ENCODE data around the gene TMUB2. TPM values are rescaled to one million over a fixed set of nuclear protein-coding genes. Genes with fewer than 3 reads are reported as not detected.

TMUB2 gene
- total RNA-seq, 1 donor from 2014 or later, result 39.5 TPM

DNA sequence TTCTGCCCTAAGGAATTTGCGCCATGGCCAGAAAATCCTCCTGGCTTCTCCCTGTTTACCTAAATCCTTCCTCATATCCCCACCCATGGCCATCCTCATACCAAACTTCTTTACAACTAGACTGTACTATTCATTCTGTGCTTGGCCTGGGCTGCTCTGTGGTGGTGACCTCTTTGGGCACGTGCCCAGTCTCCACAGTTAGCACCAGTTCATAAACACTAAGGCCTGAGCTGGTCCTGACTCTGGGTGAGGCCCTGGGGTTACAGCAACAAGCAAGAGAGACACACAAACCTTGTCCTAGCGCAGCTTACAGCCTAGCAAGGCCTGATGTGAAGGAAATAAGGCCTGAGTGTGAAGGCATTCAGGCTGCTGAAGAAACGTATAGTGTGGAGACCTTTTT is 16.0 kb downstream of the TMUB2 start:
- TF ChIP-seq, protein P1, sequence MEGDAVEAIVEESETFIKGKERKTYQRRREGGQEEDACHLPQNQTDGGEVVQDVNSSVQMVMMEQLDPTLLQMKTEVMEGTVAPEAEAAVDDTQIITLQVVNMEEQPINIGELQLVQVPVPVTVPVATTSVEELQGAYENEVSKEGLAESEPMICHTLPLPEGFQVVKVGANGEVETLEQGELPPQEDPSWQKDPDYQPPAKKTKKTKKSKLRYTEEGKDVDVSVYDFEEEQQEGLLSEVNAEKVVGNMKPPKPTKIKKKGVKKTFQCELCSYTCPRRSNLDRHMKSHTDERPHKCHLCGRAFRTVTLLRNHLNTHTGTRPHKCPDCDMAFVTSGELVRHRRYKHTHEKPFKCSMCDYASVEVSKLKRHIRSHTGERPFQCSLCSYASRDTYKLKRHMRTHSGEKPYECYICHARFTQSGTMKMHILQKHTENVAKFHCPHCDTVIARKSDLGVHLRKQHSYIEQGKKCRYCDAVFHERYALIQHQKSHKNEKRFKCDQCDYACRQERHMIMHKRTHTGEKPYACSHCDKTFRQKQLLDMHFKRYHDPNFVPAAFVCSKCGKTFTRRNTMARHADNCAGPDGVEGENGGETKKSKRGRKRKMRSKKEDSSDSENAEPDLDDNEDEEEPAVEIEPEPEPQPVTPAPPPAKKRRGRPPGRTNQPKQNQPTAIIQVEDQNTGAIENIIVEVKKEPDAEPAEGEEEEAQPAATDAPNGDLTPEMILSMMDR (conservative IDR thresholded peaks at IDR 0.05), result no peak
- no peak for DNase-seq (ENCODE audit: extremely low spot score, unreplicated experiment)
- H3K27me3 Mint-ChIP-seq, result no peaks in the 10 kb centered on the region
- peaks cover 2% of the 10 kb centered on the region for H3K36me3 Mint-ChIP-seq
- H3K4me1 Mint-ChIP-seq (ENCODE audit: unreplicated experiment), result peaks cover 19% of the 10 kb centered on the region
- H3K9me3 Mint-ChIP-seq, result no peaks in the 10 kb centered on the region
- peak overlapping the region; percentile 35 for H3K4me3 Mint-ChIP-seq
- H3K27ac Mint-ChIP-seq, result peak overlapping the region; percentile 14

DNA sequence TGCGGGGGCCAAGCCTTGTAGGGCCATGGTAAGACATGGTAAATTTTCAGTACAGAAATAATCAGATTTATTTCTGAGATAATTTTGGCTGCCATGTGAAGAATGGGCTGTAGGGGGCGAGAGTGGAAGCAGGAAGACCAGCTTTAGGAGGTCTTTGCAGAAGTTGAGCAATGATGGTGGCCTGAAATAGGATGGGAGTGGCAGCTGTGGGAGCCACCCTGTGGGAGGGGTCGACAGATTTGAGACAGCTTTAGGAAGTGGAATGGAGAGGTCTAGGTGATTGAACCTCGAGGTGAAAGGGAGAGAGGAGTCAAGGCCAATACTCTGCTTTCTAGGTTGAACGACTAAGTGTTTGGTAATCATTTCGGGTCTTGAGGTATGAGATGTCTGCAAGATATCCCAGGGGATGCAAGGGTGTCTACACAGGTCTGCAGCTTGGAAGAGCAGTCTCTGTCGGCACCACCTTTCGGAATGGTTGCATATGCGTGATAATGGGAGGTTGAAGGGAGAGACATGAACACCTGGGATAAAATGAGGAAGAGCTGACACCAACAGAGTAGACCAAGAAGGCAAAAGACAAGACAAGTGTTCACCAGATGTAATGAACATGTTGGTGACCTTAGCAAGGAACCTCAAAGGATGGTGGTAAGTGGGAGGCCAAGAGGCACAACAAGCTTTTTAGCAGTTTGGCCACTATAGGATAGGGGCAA is 17.1 kb downstream of the TMUB2 start:
- TF ChIP-seq, protein P1 (conservative IDR thresholded peaks at IDR 0.05), result peak; percentile 80
- H3K9me3 Mint-ChIP-seq, result no peaks in the 10 kb centered on the region
- peaks cover 12% of the 10 kb centered on the region for H3K4me1 Mint-ChIP-seq (ENCODE audit: unreplicated experiment)
- no peak for DNase-seq (ENCODE audit: extremely low spot score, unreplicated experiment)
- peak overlapping the region; percentile 10 for H3K27ac Mint-ChIP-seq
- H3K27me3 Mint-ChIP-seq, result no peaks in the 10 kb centered on the region
- H3K4me3 Mint-ChIP-seq, result peak overlapping the region; percentile 46
- peaks cover 8% of the 10 kb centered on the region for H3K36me3 Mint-ChIP-seq

GRCh38 chr17:44204441-44204882 is 17.7 kb downstream of the TMUB2 start:
- TF ChIP-seq, protein P1 (conservative IDR thresholded peaks at IDR 0.05), result no peak
- DNase-seq (ENCODE audit: extremely low spot score, unreplicated experiment), result no peak
- Mint-ChIP-seq H3K27ac (no peak overlapping the region), H3K36me3 (peaks cover 8% of the 10 kb centered on the region), H3K27me3 (no peaks in the 10 kb centered on the region), H3K4me1 (ENCODE audit: unreplicated experiment) (peaks cover 12% of the 10 kb centered on the region), H3K4me3 (no peak overlapping the region), H3K9me3 (no peaks in the 10 kb centered on the region)

- TF ChIP-seq, protein P1 (conservative IDR thresholded peaks at IDR 0.05), result peak; percentile 27
- Mint-ChIP-seq H3K27me3 (no peaks in the 10 kb centered on the region), H3K36me3 (peaks cover 8% of the 10 kb centered on the region), H3K27ac (peak overlapping the region; percentile 45), H3K4me3 (no peak overlapping the region), H3K4me1 (ENCODE audit: unreplicated experiment) (peaks cover 12% of the 10 kb centered on the region), H3K9me3 (no peaks in the 10 kb centered on the region)
- no peak for DNase-seq (ENCODE audit: extremely low spot score, unreplicated experiment)
Observed at GRCh38 chr17:44205962-44206824, 19.4 kb downstream of the TMUB2 start.

GRCh38 chr17:44206825-44207155 is 20.0 kb downstream of the TMUB2 start:
- Mint-ChIP-seq H3K36me3 (peaks cover 8% of the 10 kb centered on the region), H3K4me1 (ENCODE audit: unreplicated experiment) (peaks cover 12% of the 10 kb centered on the region), H3K27me3 (no peaks in the 10 kb centered on the region), H3K4me3 (no peak overlapping the region), H3K27ac (no peak overlapping the region), H3K9me3 (no peaks in the 10 kb centered on the region)
- TF ChIP-seq, protein P1 (conservative IDR thresholded peaks at IDR 0.05), result no peak
- DNase-seq (ENCODE audit: extremely low spot score, unreplicated experiment), result no peak
